Astrocyte of the spinal cord (primary cell): ENCODE data around the gene DIPK1A.

ENCODE experiments used
- DNase-seq: peaks from one replicate; pipeline ENCODE4 v3.0.0; 2011; ENCODE audit warnings: low read depth, low spot score
- H3K4me3 ChIP-seq: 2 replicates; pipeline ENCODE4 v1.5.1; 2011; ENCODE audit warnings: low read depth, mild to moderate bottlenecking, low read length, moderate library complexity
- in situ Hi-C: cut with HindIII; loops from 2 replicates; pipeline ENCODE4 v1.10.0; 2017; ENCODE audit warnings: low sequenced_read_pairs
- TF ChIP-seq, protein P1 (sequence below): IDR thresholded peaks from 2 replicates; pipeline ENCODE4 v1.5.1; 2012; ENCODE audit warnings: low read depth, mild to moderate bottlenecking, low read length, inconsistent platforms

DIPK1A gene

GRCh38 chr1:92882819-92883218 is 78.4 kb downstream of the DIPK1A start:
- no peak for DNase-seq
- H3K4me3 ChIP-seq, result no peak overlapping the region
- in situ Hi-C loops, result no loop called here
- TF ChIP-seq, protein P1, sequence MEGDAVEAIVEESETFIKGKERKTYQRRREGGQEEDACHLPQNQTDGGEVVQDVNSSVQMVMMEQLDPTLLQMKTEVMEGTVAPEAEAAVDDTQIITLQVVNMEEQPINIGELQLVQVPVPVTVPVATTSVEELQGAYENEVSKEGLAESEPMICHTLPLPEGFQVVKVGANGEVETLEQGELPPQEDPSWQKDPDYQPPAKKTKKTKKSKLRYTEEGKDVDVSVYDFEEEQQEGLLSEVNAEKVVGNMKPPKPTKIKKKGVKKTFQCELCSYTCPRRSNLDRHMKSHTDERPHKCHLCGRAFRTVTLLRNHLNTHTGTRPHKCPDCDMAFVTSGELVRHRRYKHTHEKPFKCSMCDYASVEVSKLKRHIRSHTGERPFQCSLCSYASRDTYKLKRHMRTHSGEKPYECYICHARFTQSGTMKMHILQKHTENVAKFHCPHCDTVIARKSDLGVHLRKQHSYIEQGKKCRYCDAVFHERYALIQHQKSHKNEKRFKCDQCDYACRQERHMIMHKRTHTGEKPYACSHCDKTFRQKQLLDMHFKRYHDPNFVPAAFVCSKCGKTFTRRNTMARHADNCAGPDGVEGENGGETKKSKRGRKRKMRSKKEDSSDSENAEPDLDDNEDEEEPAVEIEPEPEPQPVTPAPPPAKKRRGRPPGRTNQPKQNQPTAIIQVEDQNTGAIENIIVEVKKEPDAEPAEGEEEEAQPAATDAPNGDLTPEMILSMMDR, result no peak

DNA sequence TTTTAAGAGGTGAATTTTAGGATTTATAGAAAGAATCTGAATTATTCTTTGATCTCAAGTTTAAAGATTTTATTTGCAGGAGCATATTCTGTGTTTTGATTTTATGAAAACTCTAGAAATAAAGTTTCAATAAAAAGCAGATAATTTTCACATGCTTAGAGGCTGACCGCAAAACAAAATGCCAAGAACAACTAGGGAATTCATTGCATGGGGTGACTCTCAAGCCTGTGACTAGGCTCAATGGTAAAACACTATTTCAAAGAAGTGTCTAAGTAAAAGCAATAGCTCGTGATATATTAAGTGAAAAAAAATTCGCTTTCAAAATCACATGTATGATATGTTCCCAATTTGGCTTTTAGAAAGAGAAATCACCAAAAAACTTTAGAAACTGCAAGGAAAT is 79.9 kb downstream of the DIPK1A start:
- no peak overlapping the region for H3K4me3 ChIP-seq
- in situ Hi-C loops, result no loop called here
- DNase-seq, result no peak
- TF ChIP-seq, protein P1, result no peak

DNA sequence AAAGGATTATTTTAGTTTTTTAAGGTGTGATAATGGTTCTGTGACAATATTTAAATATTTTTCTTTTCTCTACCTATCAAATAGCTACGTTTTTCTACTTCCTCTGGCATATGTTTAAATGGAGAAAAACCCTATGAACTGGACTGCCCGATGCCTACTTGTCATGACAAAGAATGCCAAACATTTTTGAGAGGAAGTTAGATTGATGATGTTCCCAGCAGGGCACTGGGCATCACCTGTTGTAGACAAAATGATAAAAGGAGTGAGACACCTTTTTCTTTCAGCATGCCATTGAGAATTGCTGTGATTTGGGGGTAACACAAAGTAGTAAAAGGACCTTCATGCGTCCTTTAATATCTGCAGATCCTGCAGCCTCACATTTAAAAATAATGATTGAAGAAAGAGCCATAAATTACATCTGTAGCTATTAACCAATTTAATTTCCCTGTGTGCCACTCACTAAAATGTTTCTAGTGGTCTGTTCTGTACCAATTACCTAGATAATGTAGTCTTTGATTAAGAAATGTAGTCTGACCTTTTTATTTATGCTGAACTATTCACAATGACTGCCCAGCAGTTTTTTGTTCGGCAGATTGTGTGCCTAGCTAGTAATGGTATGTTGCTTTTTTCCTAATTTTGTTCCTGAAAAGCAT is 81.8 kb downstream of the DIPK1A start:
- in situ Hi-C loops, result no loop called here
- TF ChIP-seq, protein P1, result no peak
- no peak for DNase-seq
- H3K4me3 ChIP-seq, result no peak overlapping the region

DNA sequence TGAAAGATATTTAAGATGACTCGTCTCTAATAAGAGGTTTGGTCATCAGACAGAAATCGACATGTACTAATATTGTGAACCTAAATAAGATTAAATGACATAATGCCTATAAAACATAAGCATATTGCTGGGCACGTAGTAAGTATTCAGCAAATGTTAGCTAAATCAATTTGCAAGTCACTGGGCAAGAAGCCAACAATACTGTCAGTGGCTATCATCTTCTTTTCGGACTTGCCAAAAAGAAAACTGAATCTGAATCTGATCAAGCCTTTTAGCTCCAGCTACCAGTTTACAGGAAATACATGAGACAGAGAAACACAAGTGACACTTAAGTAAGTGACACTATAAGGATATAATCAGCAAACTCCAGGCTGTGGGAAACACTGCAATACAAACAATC is 83.5 kb downstream of the DIPK1A start:
- DNase-seq, result no peak
- TF ChIP-seq, protein P1, result no peak
- in situ Hi-C loops, result no loop called here

DNA sequence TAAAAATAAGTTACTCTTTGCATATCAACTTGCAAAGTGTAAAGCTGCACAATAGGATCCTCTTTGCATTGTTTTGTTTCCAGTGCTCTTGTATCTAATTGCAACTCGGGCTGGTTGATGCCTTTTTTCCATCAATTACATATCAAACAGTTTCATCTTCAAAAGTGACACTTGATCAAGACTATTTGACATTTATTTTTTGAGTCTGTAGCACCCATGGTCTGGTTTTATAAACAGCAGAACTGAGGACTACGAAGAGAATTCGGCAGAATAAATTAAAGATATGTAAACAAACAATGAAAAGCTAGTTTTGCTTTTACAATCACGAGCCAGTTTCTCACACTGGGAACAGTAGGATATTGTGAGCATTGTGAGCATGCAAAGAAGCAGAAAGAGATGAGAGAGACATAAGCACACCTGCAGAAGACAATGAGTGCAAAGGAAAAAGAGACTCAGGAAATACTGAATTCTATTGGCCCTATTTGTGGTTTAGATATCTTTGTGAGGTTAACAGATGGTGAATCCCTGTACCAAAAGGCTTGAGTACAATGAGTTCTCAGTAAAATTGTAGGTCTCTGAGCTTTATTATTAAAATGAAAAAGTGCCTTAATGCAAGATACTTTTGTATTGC is 84.1 kb downstream of the DIPK1A start:
- TF ChIP-seq, protein P1, result no peak
- in situ Hi-C loops, result no loop called here
- no peak overlapping the region for H3K4me3 ChIP-seq
- DNase-seq, result no peak

More for the DNA sequence above, 83.5 kb downstream of the DIPK1A start:
- no peak overlapping the region for H3K4me3 ChIP-seq

DNA sequence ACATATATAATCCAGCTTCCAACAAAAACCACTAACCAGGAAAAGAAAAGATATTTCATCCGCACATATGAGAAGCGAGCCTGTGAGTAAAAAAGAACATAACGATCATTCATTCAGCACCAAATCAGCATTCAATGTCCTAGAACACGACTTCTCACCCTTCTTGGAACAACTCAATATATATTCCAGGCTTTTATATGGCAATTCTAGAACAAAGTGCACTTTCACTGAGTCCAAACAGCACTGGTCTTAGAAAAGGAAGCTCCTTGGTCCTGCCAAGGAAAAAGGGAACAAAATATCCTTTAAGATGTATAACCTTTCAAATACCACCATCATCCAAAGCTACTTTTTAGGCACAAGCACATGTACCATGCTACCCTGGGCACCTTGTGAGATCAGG is 84.9 kb downstream of the DIPK1A start:
- TF ChIP-seq, protein P1, result no peak
- H3K4me3 ChIP-seq, result no peak overlapping the region
- in situ Hi-C loops, result no loop called here
- DNase-seq, result no peak
